ENCODE measurements around the gene BBS2.

GRCh38 chr16:56491657-56492261, 28.1 kb downstream of the BBS2 start:
- TF ChIP-seq CTCF (IDR thresholded peaks at IDR 0.05) (no peak), POLR2A (IDR thresholded peaks at IDR 0.05) (no peak)
